Posterior cingulate gyrus (tissue), 11 donors: ENCODE data around the gene SH2B3.
A peak's percentile ranks its signal among the peaks of the same experiment; 100 is the strongest.

Experiments
- DNase-seq, 10 donors: peaks; one replicate each; pipeline versions ENCODE4 v3.0.0 to v3.0.0-alpha.2; 2020 to 2021; ENCODE audit warnings: mixed read lengths in 3 of 10
- intact Hi-C: fragments of 100-400 bp; cut with DNase I; formaldehyde crosslinking; loops from one replicate; pipeline ENCODE4 v1.15.1; 2023

Gene SH2B3

GRCh38 chr12:111407377-111408115 is 1.8 kb downstream of the SH2B3 start:
- DNase-seq, result no peak
- intact Hi-C loops, result loop anchor here (2.0 kb wide), 1 partner anchor 43 kb away; no protein-coding TSS in a partner anchor

- no peak for DNase-seq
- intact Hi-C loops, result no loop called here
Observed at GRCh38 chr12:111408116-111408440, 2.4 kb downstream of the SH2B3 start.

- no peak for DNase-seq
Observed at GRCh38 chr12:111408686-111409402, 3.1 kb downstream of the SH2B3 start.

GRCh38 chr12:111409403-111409779 is 3.7 kb downstream of the SH2B3 start:
- DNase-seq, result peak in 1 of 10 donors; percentile 84
- intact Hi-C loops, result no loop called here

More at GRCh38 chr12:111408686-111409402, 3.1 kb downstream of the SH2B3 start:
- intact Hi-C loops, result no loop called here

- intact Hi-C loops, result no loop called here
- DNase-seq, result peak in 1 of 10 donors; percentile 87
Observed at GRCh38 chr12:111409780-111410430, 4.2 kb downstream of the SH2B3 start.

- intact Hi-C loops, result no loop called here
- no peak for DNase-seq
Observed at GRCh38 chr12:111410431-111411184, 4.9 kb downstream of the SH2B3 start.

GRCh38 chr12:111411185-111411764 is 5.6 kb downstream of the SH2B3 start:
- intact Hi-C loops, result no loop called here
- DNase-seq, result no peak

- intact Hi-C loops, result no loop called here
Observed at GRCh38 chr12:111412007-111412829, 6.5 kb downstream of the SH2B3 start.

GRCh38 chr12:111412830-111413441 is 7.2 kb downstream of the SH2B3 start:
- intact Hi-C loops, result no loop called here

More at GRCh38 chr12:111412007-111412829, 6.5 kb downstream of the SH2B3 start:
- DNase-seq, result peak in 3 of 10 donors; percentile 48 to 75 (median 64)

GRCh38 chr12:111413442-111414086 is 7.8 kb downstream of the SH2B3 start:
- no peak for DNase-seq
- intact Hi-C loops, result no loop called here

More at GRCh38 chr12:111412830-111413441, 7.2 kb downstream of the SH2B3 start:
- DNase-seq, result no peak

- intact Hi-C loops, result no loop called here
- DNase-seq, result no peak
Observed at GRCh38 chr12:111414711-111415252, 9.1 kb downstream of the SH2B3 start.

GRCh38 chr12:111417290-111417689 is 11.6 kb downstream of the SH2B3 start:
- no peak for DNase-seq
- intact Hi-C loops, result no loop called here

- no peak for DNase-seq
- intact Hi-C loops, result no loop called here
Observed at GRCh38 chr12:111417784-111418593, 12.3 kb downstream of the SH2B3 start.

GRCh38 chr12:111418594-111418880 is 12.8 kb downstream of the SH2B3 start:
- DNase-seq, result no peak
- intact Hi-C loops, result no loop called here

GRCh38 chr12:111419784-111420183 is 14.1 kb downstream of the SH2B3 start:
- DNase-seq, result no peak
- intact Hi-C loops, result no loop called here

GRCh38 chr12:111420494-111420893 is 14.8 kb downstream of the SH2B3 start:
- intact Hi-C loops, result no loop called here
- DNase-seq, result no peak

GRCh38 chr12:111424189-111424792 is 18.6 kb downstream of the SH2B3 start:
- intact Hi-C loops, result no loop called here
- DNase-seq, result no peak
